Activated gamma-delta T cell treated with Interleukin-2 at 50 U/mL for 16 hours (primary cell): ENCODE measurements around the gene SORT1.
"Not testable (repeated sequence)": the region's sequence is repeated elsewhere in the genome, so short reads cannot be mapped to it uniquely, and the experiment has no call there.

ENCODE experiments used
- DNase-seq: peaks from one replicate; pipeline ENCODE4 v3.0.0-alpha.2; 2020

SORT1 gene

DNA sequence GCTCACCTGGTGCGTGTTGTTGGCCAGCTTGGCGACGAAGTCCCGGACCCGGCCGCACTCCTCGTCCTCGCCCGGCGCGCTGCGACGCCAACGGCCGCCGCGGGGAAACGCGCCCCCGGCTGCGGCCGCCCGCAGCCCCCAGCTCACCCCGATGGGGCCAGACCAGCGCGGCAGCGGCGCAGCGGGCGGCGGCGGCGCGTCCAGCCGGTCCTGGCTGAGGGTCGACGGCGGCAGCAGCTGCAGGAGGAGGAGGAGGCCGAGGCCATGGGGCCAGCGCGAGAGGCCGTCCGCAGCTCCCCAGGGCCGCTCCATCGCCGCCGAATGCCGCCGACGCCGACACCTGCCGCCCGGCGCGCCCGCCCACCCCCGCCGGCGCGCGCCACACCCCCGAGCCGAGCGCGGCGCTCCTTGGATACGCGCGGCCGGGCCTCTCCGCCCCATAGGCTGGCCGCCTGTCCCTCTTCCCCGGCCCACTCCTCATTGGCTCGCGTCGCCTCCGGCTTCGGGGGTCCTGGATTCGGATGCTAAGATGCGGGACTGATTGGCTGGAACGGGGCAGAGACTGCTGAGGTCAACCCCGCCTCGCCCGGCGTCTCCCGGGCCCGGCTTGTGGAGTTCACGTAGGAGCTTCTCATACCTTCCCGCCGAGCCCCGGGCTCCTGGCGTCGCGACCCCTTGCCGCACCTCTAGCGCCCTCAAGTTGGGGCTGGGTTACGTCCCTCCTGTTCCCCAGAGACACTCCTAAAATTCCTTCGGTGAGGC is at the start of gene SORT1:
Gene SORT1, minus strand, starts transcription at position 338 of the 762 bp plus-strand sequence. Its CDS starts 26 bp downstream, at position 312.
- DNase-seq = peak; percentile 64

DNA sequence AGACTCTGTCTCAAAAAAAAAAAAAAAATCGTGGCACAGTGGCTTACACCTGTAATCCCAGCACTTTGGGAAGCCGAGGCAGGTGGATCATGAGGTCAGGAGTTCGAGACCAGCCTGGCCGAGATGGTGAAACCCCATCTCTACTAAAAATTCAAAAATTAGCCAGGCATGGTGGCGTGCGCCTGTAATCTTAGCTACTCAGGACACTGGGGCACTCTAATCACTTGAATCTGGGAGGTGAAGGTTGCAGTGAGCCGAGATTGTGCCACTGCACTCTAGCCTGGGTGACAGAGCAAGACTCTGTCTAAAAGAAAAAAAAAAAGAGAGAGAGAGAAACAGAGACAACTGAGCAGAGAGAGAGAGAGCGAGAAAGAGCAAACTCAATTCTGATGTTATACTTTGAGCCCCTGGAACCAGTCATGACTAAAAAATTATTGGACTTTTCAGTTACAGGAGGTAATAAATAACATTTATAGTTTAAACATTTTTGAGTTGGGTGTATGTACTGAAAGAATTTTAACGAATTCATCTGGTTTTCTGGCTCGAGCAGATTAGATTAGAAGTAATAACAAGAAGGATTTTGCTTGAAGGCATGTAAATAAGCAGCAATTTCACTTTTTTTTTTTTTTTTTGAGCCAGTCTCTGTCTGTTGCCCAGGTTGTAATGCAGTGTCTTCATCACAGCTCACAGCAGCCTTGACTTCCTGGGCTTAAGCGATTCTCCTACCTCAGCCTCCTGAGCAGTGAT is 48.4 kb upstream of the SORT1 start:
- DNase-seq = not testable (repeated sequence)

GRCh38 chr1:109444346-109444745 is 46.6 kb upstream of the SORT1 start:
- DNase-seq = no peak

GRCh38 chr1:109443476-109443875 is 45.8 kb upstream of the SORT1 start:
- DNase-seq = no peak

DNA sequence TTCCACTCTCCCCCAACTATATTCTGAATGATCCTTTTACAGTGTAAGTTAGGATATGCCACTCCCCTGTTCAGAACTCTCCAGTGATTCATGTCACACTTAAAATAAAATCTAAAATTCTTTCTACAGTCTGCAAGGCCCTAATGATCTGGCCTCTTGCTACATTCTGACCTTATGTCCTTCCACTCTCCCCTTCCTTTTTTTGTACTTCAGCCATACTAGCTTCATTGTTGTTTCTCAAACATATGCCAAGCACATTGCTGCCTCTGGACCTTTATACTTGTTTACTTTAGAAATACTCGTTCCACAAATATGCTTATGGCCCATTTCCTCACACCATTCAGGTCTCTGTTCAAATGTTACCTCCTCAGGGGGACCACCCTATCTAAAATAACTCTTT is 43.4 kb upstream of the SORT1 start:
- no peak for DNase-seq

- no peak for DNase-seq
These were observed 41.1 kb upstream of the SORT1 start for GRCh38 chr1:109438798-109439297.

DNA sequence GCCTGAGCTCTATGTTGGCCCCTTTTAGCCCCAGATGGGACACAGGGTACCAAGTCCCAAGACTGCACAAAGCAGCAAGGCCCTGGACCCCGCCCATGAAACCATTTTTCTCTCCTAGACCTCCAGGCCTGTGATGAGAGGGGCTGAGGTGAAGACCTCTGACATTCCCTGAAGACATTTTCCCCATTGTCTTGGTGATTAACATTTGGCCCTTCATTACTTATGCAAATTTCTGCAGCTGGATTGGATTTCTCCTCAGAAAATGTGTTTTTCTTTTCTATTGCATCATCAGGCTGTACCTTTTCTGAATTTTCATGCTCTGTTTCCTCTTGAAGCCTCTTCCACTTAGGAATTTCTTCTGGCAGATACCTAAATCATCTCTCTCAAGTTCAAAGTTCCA is 36.8 kb upstream of the SORT1 start:
- DNase-seq = no peak

DNA sequence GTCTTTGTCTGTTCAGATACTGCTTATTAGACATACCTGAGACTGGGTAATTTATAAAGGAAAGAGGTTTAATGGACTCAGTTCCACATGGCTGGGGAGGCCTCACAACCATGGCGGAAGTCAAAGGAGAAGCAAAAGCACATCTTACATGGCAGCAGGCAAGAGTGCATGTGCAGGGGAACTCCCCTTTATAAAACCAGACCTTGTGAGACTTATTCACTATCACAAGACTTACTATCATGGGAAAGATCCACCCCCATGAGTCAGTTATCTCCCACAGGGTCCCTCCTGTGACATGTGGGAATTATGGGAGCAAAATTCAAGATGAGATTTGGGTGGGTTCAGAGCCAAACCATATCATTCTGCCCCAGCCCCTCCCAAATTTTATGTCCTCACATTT is 35.6 kb upstream of the SORT1 start:
- no peak for DNase-seq

GRCh38 chr1:109432336-109432735 is 34.6 kb upstream of the SORT1 start:
- DNase-seq = no peak

DNA sequence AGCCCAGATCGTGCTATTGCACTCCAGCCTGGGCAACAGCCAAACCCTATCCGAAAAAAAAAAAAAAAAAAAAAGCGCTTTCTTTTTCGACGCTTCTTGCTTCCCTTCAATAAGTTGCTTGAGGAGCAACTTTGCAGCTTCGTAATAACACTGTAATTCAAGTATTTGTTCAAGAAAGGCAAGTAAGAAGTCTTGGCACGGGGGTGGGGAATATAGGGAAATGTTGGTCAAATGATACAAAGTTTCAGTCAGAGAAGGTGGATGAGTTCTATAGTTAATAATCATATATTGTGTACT is 29.4 kb upstream of the SORT1 start:
- no peak for DNase-seq

- peak; percentile 94 for DNase-seq
These were observed 28.8 kb upstream of the SORT1 start, which contains the start of gene PSMA5 for GRCh38 chr1:109426281-109427170. Gene PSMA5 (minus strand): TSS chr1:109426448. CDS start chr1:109426330, 118 bp downstream.

DNA sequence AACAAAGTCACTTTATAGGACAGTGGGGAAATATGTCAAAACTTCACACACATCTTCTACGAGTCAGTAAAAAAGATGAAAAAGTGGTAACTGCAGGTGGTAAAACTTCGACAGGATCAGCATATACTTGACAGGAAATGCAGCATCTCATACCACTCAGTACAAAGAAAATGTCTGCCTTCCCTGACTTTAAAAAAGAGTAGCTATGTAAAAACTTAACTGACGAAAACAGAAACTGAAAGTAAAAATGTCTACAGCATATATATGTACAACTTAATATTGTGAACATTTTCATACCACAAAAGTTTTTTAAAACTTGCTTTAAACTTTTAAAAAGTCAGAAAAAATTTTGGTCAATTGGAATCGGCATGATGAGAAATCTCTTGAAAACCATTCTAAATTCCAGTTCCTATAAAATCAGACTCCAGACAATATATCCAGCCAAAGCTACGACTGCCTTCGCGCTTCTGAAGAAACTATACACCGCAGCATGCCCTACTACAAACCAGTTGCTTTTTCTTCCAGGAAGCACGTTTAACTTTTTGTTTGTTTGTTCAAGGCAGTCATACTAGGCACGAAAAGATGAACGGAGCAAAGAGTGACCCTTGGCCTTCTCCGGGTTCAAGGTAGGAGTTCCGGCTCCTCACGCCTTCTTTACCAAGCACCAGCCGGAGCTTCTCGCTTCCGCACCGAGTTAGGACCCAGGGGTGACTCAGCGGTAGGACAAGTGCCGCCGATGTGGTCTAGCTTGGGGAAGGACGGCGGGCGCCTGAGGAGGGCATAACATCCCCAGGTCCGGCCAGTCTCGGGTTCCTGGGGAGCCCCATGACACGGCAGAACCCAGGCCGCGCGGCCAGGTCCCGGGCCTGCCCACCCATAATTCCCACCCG is 27.9 kb upstream of the SORT1 start:
- DNase-seq = peak; percentile 60

DNA sequence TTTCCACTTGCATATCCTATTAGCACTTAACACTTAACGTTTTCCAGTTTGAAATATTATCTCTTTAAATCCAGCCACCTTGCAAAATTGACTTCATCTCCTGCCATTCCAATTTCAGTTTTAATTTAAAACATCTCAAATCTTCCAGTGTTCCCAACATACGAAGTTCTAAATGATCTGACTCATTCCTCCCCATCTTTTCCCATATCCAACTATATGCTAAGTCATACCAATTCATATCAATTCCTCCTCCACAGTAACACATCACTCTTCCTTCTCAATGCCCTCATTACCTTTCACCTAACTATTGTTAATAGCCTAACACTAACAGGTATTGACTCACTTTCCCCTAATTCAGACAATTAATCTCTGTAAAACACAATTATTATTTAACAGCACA is 25.8 kb upstream of the SORT1 start:
- DNase-seq = no peak

- no peak for DNase-seq
These were observed 14.8 kb upstream of the SORT1 start for GRCh38 chr1:109412551-109412950.

DNA sequence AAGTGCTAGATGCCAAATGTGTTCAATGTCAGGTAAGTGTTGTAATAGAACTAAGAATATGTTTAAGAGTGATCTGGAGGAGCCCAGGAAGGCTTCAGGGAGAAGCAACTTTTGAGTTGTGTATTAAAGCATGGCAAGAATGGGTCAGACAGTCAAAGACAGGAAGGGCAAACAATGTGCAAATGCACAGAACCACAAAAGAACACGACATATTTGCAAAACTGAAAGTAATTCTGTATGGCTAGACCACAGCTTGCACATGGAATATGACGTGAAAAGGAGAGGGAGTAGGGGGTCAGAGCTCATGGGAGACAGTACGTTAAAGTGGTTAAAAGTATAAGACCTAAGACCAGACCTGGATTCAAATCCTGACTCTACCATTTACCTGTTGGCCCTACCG is 7.1 kb upstream of the SORT1 start:
- DNase-seq = no peak

DNA sequence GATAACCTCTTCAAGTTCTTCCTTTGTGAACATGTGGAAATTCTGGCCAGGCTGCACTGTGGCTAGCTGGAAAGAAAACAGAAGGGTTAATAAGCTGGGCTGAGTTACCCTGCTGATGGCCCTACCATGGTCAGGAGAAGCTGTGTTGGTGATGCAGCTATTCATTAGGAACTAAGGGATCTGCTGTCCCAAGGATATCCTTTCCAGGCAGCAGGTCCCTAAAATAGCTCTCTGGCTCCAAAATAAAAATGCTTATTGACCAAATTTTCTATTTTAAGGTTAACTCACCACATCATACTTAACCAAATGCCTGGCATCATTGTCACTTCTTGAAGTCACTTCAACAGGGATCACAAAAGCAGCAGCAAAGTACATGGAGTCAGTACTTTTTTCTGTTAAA is 4.3 kb upstream of the SORT1 start:
- DNase-seq = no peak

GRCh38 chr1:109400035-109400655 is 2.4 kb upstream of the SORT1 start:
- DNase-seq = no peak

GRCh38 chr1:109399326-109399957 is 1.7 kb upstream of the SORT1 start:
- no peak for DNase-seq

DNA sequence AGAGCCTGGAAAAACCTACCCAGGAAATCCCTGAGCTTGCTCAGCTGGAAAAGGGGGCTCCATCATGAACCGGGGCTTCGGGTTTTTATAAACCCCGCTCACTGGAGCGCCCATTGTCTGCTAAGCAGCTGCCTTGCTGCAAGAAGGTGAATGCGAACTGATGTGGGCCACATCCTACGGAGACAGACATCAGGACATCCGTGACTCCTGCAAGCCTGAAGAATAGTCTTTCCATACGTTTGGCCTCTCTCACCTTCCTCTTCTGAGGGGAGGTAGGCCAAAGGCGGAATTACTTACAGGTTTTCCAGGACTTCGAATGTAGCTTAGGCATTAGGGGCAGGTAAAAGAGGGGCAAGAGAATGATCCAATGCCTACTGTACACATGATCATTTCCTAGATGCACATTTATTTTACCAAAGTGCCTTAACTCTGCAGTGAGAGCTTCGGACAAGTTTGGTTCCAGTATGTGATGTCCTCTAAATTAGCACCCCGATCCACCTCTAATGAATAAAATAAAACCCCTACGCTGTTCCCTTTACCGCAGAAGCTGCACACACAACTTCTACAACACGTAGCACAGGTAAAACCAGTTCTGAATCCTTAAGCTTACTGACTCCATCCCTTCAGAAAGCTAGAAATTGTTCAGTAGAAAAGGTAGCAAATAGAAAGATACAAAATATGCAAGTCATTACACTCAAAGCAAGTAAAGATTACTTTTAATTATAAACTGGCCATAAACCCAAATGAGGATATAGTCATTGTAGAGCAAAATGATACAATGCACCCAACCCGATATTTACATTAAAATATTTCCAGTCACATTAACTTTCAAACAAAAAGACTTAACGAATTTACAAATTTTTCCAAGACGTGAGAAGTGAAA is 866 bp upstream of the SORT1 start:
- no peak for DNase-seq
